ENCODE measurements around the gene AFF3. TPM values are rescaled to one million over a fixed set of nuclear protein-coding genes. Genes with fewer than 3 reads are reported as not detected.
A peak's percentile ranks its signal among the peaks of the same experiment; 100 is the strongest.

Gene AFF3
- total RNA-seq, 1 donor, result 23.2 TPM

- DNase-seq (ENCODE audit: low read depth in 2 of 3, low spot score in 2 of 3), result peak in 1 of 3 donors; percentile 33
These were observed 300.6 kb downstream of the AFF3 start for GRCh38 chr2:99841749-99842148.

- DNase-seq (ENCODE audit: low read depth in 2 of 3, low spot score in 2 of 3), result peak in 1 of 3 donors; percentile 64
These were observed 301.6 kb downstream of the AFF3 start for GRCh38 chr2:99840831-99841230.

- DNase-seq (ENCODE audit: low read depth in 2 of 3, low spot score in 2 of 3), result peak in 2 of 3 donors; percentile 49 to 86
These were observed 305.4 kb downstream of the AFF3 start for GRCh38 chr2:99836690-99837605.

- DNase-seq (ENCODE audit: low read depth in 2 of 3, low spot score in 2 of 3), result no peak
These were observed 308.0 kb downstream of the AFF3 start for GRCh38 chr2:99834426-99834825.

- no peak for DNase-seq (ENCODE audit: low read depth in 2 of 3, low spot score in 2 of 3)
These were observed 308.7 kb downstream of the AFF3 start for GRCh38 chr2:99833586-99834201.

- no peak for DNase-seq (ENCODE audit: low read depth in 2 of 3, low spot score in 2 of 3)
These were observed 309.5 kb downstream of the AFF3 start for GRCh38 chr2:99832926-99833325.

GRCh38 chr2:99831772-99832171 lies 310.6 kb downstream of the AFF3 start:
- DNase-seq (ENCODE audit: low read depth in 2 of 3, low spot score in 2 of 3), result no peak

- DNase-seq (ENCODE audit: low read depth in 2 of 3, low spot score in 2 of 3), result peak in 2 of 3 donors; percentile 49 to 87
These were observed 314.9 kb downstream of the AFF3 start for GRCh38 chr2:99827296-99827999.

- no peak for DNase-seq (ENCODE audit: low read depth in 2 of 3, low spot score in 2 of 3)
These were observed 316.8 kb downstream of the AFF3 start for GRCh38 chr2:99825630-99826029.

GRCh38 chr2:99824758-99825157 lies 317.6 kb downstream of the AFF3 start:
- DNase-seq (ENCODE audit: low read depth in 2 of 3, low spot score in 2 of 3), result no peak

GRCh38 chr2:99822474-99823207 lies 319.7 kb downstream of the AFF3 start:
- no peak for DNase-seq (ENCODE audit: low read depth in 2 of 3, low spot score in 2 of 3)

- DNase-seq (ENCODE audit: low read depth in 2 of 3, low spot score in 2 of 3), result no peak
These were observed 320.4 kb downstream of the AFF3 start for GRCh38 chr2:99821984-99822383.

GRCh38 chr2:99821572-99821971 lies 320.8 kb downstream of the AFF3 start:
- DNase-seq (ENCODE audit: low read depth in 2 of 3, low spot score in 2 of 3), result no peak

- no peak for DNase-seq (ENCODE audit: low read depth in 2 of 3, low spot score in 2 of 3)
These were observed 321.4 kb downstream of the AFF3 start for GRCh38 chr2:99821039-99821438.

- DNase-seq (ENCODE audit: low read depth in 2 of 3, low spot score in 2 of 3), result no peak
These were observed 322.6 kb downstream of the AFF3 start for GRCh38 chr2:99819766-99820165.

- DNase-seq (ENCODE audit: low read depth in 2 of 3, low spot score in 2 of 3), result peak in 2 of 3 donors; percentile 34 to 62
These were observed 323.5 kb downstream of the AFF3 start for GRCh38 chr2:99818842-99819241.

- DNase-seq (ENCODE audit: low read depth in 2 of 3, low spot score in 2 of 3), result no peak
These were observed 325.5 kb downstream of the AFF3 start for GRCh38 chr2:99816908-99817307.

GRCh38 chr2:99812426-99812825 lies 330.0 kb downstream of the AFF3 start:
- no peak for DNase-seq (ENCODE audit: low read depth in 2 of 3, low spot score in 2 of 3)

- no peak for DNase-seq (ENCODE audit: low read depth in 2 of 3, low spot score in 2 of 3)
These were observed 330.8 kb downstream of the AFF3 start for GRCh38 chr2:99811544-99811943.

- DNase-seq (ENCODE audit: low read depth in 2 of 3, low spot score in 2 of 3), result no peak
These were observed 332.2 kb downstream of the AFF3 start for GRCh38 chr2:99810225-99810624.

All from hematopoietic multipotent progenitor cell (in vitro differentiated cells).